ENCODE results near the gene FOXRED2.

FOXRED2 gene

DNA sequence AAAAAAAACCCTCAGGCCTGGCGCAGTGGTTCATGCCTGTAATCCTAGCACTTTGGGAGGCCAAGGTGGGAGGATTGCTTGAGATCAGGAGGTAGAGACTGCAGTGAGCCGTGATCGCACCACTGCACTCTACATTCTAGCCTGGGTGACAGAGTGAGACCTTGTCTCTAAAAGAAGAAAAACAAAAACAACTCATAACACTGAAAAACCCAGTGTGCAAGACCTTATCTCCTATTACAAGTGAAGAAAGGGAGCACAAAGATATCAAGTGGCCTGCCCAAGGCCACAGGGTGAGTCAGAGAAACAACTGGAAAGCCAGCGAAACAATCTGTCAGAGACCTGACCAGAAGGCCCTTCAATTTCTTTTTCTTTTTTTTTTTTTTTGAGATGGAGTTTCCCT is 27.9 kb downstream of the FOXRED2 start:
- Histone ChIP-seq H3K27me3 (ENCODE audit: control insufficient read depth in 3 of 3, insufficient read depth in 3 of 3, low read depth in 1 of 3, low read length in 3 of 3) (peaks cover 0 to 3% (median 0%) of the 10 kb centered on the region in 3 experiments), H3K18ac (ENCODE audit: low read length) (no peak overlapping the region), H3K27ac (replicated peaks; ENCODE audit: low read length) (no peak overlapping the region)

DNA sequence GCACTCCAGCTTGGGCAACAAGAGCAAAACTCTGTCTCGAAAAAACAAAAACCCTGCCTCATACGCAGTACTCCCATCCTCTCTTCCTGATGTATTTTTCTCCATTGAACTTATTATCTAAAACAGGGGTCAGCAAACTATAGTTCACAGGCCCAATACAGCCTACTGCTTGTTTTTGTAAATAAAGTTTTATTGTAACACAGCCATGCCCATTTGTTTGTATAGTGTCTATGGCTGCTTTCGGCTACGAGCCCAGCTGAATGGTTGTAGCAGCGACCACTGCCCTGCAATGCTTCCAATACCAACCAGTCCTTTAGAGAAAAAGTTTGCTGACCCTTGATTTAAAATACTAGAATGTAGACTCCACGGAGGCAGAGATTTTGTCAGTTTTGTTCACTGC is 31.5 kb downstream of the FOXRED2 start:
- Histone ChIP-seq H3K4me2 (ENCODE audit: insufficient read depth, low read length, poor library complexity, severe bottlenecking) (no peak overlapping the region), H4K91ac (ENCODE audit: low read depth, low read length, poor library complexity) (no peak overlapping the region), H3K4ac (ENCODE audit: low read length) (no peak overlapping the region), H4K8ac (ENCODE audit: low read depth, low read length) (no peak overlapping the region), H3K79me1 (ENCODE audit: low read depth, low read length) (peaks cover 2% of the 10 kb centered on the region), H3K4me3 (ENCODE audit: low read length in 2 of 2) (no peak overlapping the region), H2BK12ac (ENCODE audit: low read length) (no peak overlapping the region), H3K4me1 (ENCODE audit: control insufficient read depth in 2 of 2, insufficient read depth in 1 of 2, low read depth in 1 of 2, low read length in 2 of 2) (no peaks in the 10 kb centered on the region), H2BK5ac (ENCODE audit: low read length) (no peak overlapping the region), H2AFZ (ENCODE audit: low read length) (no peak overlapping the region), H2BK15ac (ENCODE audit: low read length) (no peak overlapping the region), H3K27ac (replicated peaks; ENCODE audit: low read length) (no peak overlapping the region), H3K18ac (ENCODE audit: low read length) (no peak overlapping the region), H3K36me3 (replicated peaks in 1 of 2; ENCODE audit: control insufficient read depth in 2 of 2, insufficient read depth in 2 of 2, low read length in 2 of 2) (peaks cover 15 to 78% of the 10 kb centered on the region in 2 donors), H3K14ac (ENCODE audit: low read length) (no peak overlapping the region), H3K23ac (ENCODE audit: low read depth, low read length, poor library complexity) (no peak overlapping the region), H3K9ac (ENCODE audit: low read depth, low read length, poor library complexity) (no peak overlapping the region), H3K27me3 (ENCODE audit: control insufficient read depth in 3 of 3, insufficient read depth in 3 of 3, low read depth in 1 of 3, low read length in 3 of 3) (no peaks in the 10 kb centered on the region), H2BK120ac (ENCODE audit: low read depth, low read length) (no peak overlapping the region), H3K9me3 (replicated peaks in 1 of 2; ENCODE audit: control insufficient read depth in 2 of 2, insufficient read depth in 1 of 2, low read depth in 1 of 2, low read length in 2 of 2) (no peaks in the 10 kb centered on the region), H2AK5ac (ENCODE audit: low read depth, low read length) (no peak overlapping the region)
- no CpG with 5 or more reads among the region's 6 CpGs for WGBS, 2 donors (ENCODE audit: extremely low coverage in 2 of 2, insufficient read length in 2 of 2, insufficient replicate concordance in 1 of 2)
- DNase-seq (ENCODE audit: low spot score), result no peak

More for the DNA sequence above, 27.9 kb downstream of the FOXRED2 start:
- no peak overlapping the region for H4K8ac ChIP-seq (ENCODE audit: low read depth, low read length)
- no peak overlapping the region for H3K23ac ChIP-seq (ENCODE audit: low read depth, low read length, poor library complexity)
- H2BK12ac ChIP-seq (ENCODE audit: low read length), result no peak overlapping the region
- H2AK5ac ChIP-seq (ENCODE audit: low read depth, low read length), result no peak overlapping the region
- no peak overlapping the region for H3K4ac ChIP-seq (ENCODE audit: low read length)
- no peak overlapping the region for H4K91ac ChIP-seq (ENCODE audit: low read depth, low read length, poor library complexity)
- no peak overlapping the region for H2BK120ac ChIP-seq (ENCODE audit: low read depth, low read length)
- WGBS, 2 donors (ENCODE audit: extremely low coverage in 2 of 2, insufficient read length in 2 of 2, insufficient replicate concordance in 1 of 2), result no CpG with 5 or more reads among the region's 4 CpGs
- H2AFZ ChIP-seq (ENCODE audit: low read length), result no peak overlapping the region
- H3K79me1 ChIP-seq (ENCODE audit: low read depth, low read length), result no peaks in the 10 kb centered on the region
- no peak overlapping the region for H3K14ac ChIP-seq (ENCODE audit: low read length)
- no peak overlapping the region for H3K9ac ChIP-seq (ENCODE audit: low read depth, low read length, poor library complexity)
- H3K4me1 ChIP-seq (ENCODE audit: control insufficient read depth in 2 of 2, insufficient read depth in 1 of 2, low read depth in 1 of 2, low read length in 2 of 2), result peaks cover 4 to 5% of the 10 kb centered on the region in 2 donors
- H3K9me3 ChIP-seq (replicated peaks in 1 of 2; ENCODE audit: control insufficient read depth in 2 of 2, insufficient read depth in 1 of 2, low read depth in 1 of 2, low read length in 2 of 2), result peaks cover 0 to 3% of the 10 kb centered on the region in 2 donors
- no peak overlapping the region for H3K4me2 ChIP-seq (ENCODE audit: insufficient read depth, low read length, poor library complexity, severe bottlenecking)
- no peak overlapping the region for H2BK5ac ChIP-seq (ENCODE audit: low read length)
- H3K36me3 ChIP-seq (replicated peaks in 1 of 2; ENCODE audit: control insufficient read depth in 2 of 2, insufficient read depth in 2 of 2, low read length in 2 of 2), result peaks cover 12 to 56% of the 10 kb centered on the region in 2 donors
- no peak overlapping the region for H2BK15ac ChIP-seq (ENCODE audit: low read length)
- H3K4me3 ChIP-seq (ENCODE audit: low read length in 2 of 2), result no peak overlapping the region
- DNase-seq (ENCODE audit: low spot score), result no peak

DNA sequence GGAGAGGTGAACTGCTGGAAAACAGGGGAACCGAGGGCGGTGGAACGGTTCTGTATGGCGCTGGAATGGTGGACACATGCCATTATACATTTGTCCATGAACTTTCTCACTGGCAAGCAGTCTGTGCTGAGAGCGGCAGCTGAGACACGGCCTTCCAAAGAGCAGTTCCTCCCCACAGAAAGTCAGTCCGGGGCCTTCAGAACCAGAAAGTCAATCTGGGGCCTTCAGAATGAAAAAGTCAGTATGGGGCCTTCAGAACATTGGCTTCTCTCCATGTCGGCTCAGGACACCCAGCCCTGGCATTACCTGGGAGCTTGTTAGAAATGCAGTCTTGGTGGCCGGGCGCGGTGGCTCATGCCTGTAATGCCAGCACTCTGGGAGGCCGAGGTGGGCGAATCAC is 34.2 kb downstream of the FOXRED2 start:
- Histone ChIP-seq H3K27me3 (ENCODE audit: control insufficient read depth in 3 of 3, insufficient read depth in 3 of 3, low read depth in 1 of 3, low read length in 3 of 3) (no peaks in the 10 kb centered on the region), H3K9ac (ENCODE audit: low read depth, low read length, poor library complexity) (no peak overlapping the region), H2BK15ac (ENCODE audit: low read length) (no peak overlapping the region), H4K91ac (ENCODE audit: low read depth, low read length, poor library complexity) (no peak overlapping the region), H2AFZ (ENCODE audit: low read length) (no peak overlapping the region), H3K4me3 (ENCODE audit: low read length in 2 of 2) (no peak overlapping the region), H3K23ac (ENCODE audit: low read depth, low read length, poor library complexity) (no peak overlapping the region), H2AK5ac (ENCODE audit: low read depth, low read length) (no peak overlapping the region), H3K79me1 (ENCODE audit: low read depth, low read length) (peaks cover 2% of the 10 kb centered on the region), H3K36me3 (replicated peaks in 1 of 2; ENCODE audit: control insufficient read depth in 2 of 2, insufficient read depth in 2 of 2, low read length in 2 of 2) (peaks cover 16 to 66% of the 10 kb centered on the region in 2 donors), H2BK12ac (ENCODE audit: low read length) (no peak overlapping the region), H3K4ac (ENCODE audit: low read length) (no peak overlapping the region), H4K8ac (ENCODE audit: low read depth, low read length) (no peak overlapping the region), H2BK120ac (ENCODE audit: low read depth, low read length) (no peak overlapping the region), H3K27ac (replicated peaks; ENCODE audit: low read length) (no peak overlapping the region), H3K4me1 (ENCODE audit: control insufficient read depth in 2 of 2, insufficient read depth in 1 of 2, low read depth in 1 of 2, low read length in 2 of 2) (peaks cover 1 to 3% of the 10 kb centered on the region in 2 donors), H3K9me3 (replicated peaks in 1 of 2; ENCODE audit: control insufficient read depth in 2 of 2, insufficient read depth in 1 of 2, low read depth in 1 of 2, low read length in 2 of 2) (no peaks in the 10 kb centered on the region), H2BK5ac (ENCODE audit: low read length) (no peak overlapping the region), H3K14ac (ENCODE audit: low read length) (no peak overlapping the region), H3K4me2 (ENCODE audit: insufficient read depth, low read length, poor library complexity, severe bottlenecking) (no peak overlapping the region), H3K18ac (ENCODE audit: low read length) (no peak overlapping the region)
- WGBS, 2 donors (ENCODE audit: extremely low coverage in 2 of 2, insufficient read length in 2 of 2, insufficient replicate concordance in 1 of 2), result no CpG with 5 or more reads among the region's 13 CpGs
- no peak for DNase-seq (ENCODE audit: low spot score)

DNA sequence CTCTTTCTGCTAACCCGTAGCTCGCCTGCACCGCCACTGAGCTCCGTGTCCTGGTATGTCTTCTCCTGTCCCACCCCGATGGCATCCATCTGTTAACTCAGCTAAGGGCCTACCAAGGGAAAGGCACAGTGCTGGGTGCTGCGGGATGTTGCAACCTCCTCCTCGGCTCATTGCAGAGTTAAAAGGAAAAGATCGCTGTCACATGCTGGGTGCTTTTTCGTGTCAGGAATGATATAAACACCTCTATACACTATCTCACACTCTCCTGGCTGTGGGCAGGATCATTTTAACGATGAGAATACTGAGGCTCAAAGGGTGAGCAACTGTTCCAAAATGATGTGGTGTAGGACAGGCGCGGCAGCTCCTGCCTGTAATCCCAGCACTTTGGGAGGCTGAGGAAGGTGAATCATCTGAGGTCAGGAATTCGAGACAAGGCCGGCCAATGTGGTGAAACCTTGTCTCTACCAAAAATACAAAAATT is 35.5 kb downstream of the FOXRED2 start:
- no peak for DNase-seq (ENCODE audit: low spot score)
- H3K79me1 ChIP-seq (ENCODE audit: low read depth, low read length), result peaks cover 2% of the 10 kb centered on the region
- no peak overlapping the region for H4K8ac ChIP-seq (ENCODE audit: low read depth, low read length)
- no peak overlapping the region for H3K14ac ChIP-seq (ENCODE audit: low read length)
- H3K9me3 ChIP-seq (replicated peaks in 1 of 2; ENCODE audit: control insufficient read depth in 2 of 2, insufficient read depth in 1 of 2, low read depth in 1 of 2, low read length in 2 of 2), result no peaks in the 10 kb centered on the region
- no peak overlapping the region for H3K18ac ChIP-seq (ENCODE audit: low read length)
- no peak overlapping the region for H3K23ac ChIP-seq (ENCODE audit: low read depth, low read length, poor library complexity)
- H2AFZ ChIP-seq (ENCODE audit: low read length), result no peak overlapping the region
- no peaks in the 10 kb centered on the region for H3K27me3 ChIP-seq (ENCODE audit: control insufficient read depth in 3 of 3, insufficient read depth in 3 of 3, low read depth in 1 of 3, low read length in 3 of 3)
- no peak overlapping the region for H3K4me3 ChIP-seq (ENCODE audit: low read length in 2 of 2)
- H2BK120ac ChIP-seq (ENCODE audit: low read depth, low read length), result no peak overlapping the region
- no peak overlapping the region for H2BK15ac ChIP-seq (ENCODE audit: low read length)
- peaks cover 1 to 3% of the 10 kb centered on the region in 2 donors for H3K4me1 ChIP-seq (ENCODE audit: control insufficient read depth in 2 of 2, insufficient read depth in 1 of 2, low read depth in 1 of 2, low read length in 2 of 2)
- H3K9ac ChIP-seq (ENCODE audit: low read depth, low read length, poor library complexity), result no peak overlapping the region
- H3K27ac ChIP-seq (replicated peaks; ENCODE audit: low read length), result no peak overlapping the region
- WGBS, 2 donors (ENCODE audit: extremely low coverage in 2 of 2, insufficient read length in 2 of 2, insufficient replicate concordance in 1 of 2), result no CpG with 5 or more reads among the region's 14 CpGs
- no peak overlapping the region for H2BK12ac ChIP-seq (ENCODE audit: low read length)
- H2BK5ac ChIP-seq (ENCODE audit: low read length), result no peak overlapping the region
- H2AK5ac ChIP-seq (ENCODE audit: low read depth, low read length), result no peak overlapping the region
- peaks cover 16 to 69% of the 10 kb centered on the region in 2 donors for H3K36me3 ChIP-seq (replicated peaks in 1 of 2; ENCODE audit: control insufficient read depth in 2 of 2, insufficient read depth in 2 of 2, low read length in 2 of 2)
- H4K91ac ChIP-seq (ENCODE audit: low read depth, low read length, poor library complexity), result no peak overlapping the region
- H3K4me2 ChIP-seq (ENCODE audit: insufficient read depth, low read length, poor library complexity, severe bottlenecking), result no peak overlapping the region
- no peak overlapping the region for H3K4ac ChIP-seq (ENCODE audit: low read length)

Measured in neuronal stem cell (in vitro differentiated cells).